Activated CD4-positive, alpha-beta T cell treated with anti-CD3 and anti-CD28 coated beads for 1 hour (primary cell): Measurements from ENCODE around the gene CDH13.

Experiments
- DNase-seq: peaks from one replicate; pipeline ENCODE4 v3.0.0-alpha.2; 2020

Gene CDH13

DNA sequence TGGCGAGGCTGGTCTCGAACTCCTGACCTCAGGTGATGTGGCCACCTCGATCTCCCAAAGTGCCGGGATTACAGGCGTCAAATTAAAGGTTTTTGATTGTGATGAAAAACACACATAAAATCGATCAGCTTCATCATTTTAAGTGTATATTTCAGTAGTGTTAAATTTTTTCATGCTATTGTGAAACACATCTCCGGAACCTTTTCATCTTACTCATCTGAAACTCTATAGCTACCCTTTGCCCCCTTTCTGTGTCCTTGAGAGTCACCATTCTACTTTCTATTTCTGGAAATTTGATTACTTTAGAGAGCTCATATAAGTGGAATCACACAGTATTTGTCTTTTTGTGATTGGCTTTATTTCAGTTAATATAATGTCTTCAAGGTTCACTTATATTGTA lies 702.7 kb downstream of the CDH13 start:
- DNase-seq = no peak

DNA sequence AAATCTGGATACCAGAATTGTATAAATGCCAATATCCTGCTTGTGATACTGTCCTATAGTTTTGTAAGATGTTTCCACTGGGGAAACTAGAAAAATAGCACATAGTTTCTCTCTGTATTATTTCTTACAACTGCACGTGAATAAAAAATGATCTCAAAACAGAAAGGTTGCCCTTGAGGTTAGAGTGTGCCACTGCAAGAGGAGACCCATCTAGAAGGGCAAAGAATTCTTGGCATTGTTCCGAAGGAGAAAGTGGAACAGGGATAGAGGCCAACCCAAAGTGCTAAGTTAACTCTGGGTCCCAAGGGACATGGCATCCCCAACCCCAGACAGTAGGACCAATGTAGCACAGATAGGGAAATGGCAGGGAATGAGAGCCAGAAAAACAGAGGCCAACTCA lies 703.5 kb downstream of the CDH13 start:
- DNase-seq = no peak

DNA sequence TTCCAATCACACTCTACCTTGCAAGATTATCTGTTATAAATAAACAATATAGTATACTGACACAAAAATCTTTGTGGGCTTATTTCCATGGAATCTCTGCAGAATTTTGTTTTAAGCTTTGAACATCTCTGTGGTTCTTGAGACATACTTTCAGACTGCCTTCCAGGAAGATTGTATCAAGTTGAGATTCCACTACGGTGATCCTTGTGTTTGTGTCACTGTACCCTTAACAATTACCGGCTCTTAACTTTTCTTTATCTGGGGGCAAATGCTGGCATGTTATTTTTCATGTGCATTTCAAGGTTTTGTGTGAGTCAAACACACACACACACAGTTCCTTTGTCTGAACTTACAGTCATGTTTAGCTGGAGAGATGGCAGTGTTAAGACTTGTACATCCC lies 708.3 kb downstream of the CDH13 start:
- DNase-seq = no peak

- no peak for DNase-seq
These were observed 709.8 kb downstream of the CDH13 start for GRCh38 chr16:83336603-83337002.

GRCh38 chr16:83338138-83338537 lies 711.4 kb downstream of the CDH13 start:
- no peak for DNase-seq

GRCh38 chr16:83338941-83339340 lies 712.2 kb downstream of the CDH13 start:
- no peak for DNase-seq

GRCh38 chr16:83343935-83344366 lies 717.2 kb downstream of the CDH13 start:
- DNase-seq = no peak

DNA sequence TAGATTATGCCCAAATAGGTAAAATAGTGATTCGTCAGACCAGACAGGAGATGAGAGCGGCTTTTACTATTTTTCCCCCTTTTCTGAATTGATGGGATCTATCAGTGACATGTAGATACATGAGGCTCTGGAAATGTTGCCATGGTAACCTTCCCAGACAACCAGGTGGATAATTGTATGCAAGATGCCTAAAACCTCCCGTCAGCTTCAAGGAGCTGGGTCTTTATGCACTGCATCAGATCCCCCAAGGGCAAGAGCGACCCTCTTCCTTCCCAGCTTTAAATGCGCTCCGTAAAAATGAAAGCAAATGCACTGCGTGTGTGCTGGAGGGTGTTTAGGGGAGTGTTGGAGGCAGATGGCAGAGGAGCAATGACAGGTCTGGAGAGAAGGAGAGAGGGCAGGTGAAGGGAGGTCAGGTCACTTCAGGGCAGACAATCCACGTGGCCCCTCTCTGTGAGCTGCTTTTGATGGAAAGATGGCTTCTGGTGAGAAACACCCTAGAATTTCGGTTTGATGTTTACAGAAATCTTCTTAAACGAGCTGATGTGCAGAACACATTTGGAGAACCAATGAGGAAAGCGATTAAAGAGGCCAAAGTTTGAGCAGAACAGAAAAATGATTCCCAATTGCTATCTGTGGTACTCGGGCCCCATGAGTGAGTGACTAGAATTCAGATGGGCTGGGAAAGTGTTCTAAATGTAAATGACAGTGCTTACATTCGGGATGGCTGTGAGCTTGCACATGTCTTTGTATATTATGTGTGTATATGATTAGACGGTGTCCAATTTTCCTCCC lies 719.3 kb downstream of the CDH13 start:
- no peak for DNase-seq

DNA sequence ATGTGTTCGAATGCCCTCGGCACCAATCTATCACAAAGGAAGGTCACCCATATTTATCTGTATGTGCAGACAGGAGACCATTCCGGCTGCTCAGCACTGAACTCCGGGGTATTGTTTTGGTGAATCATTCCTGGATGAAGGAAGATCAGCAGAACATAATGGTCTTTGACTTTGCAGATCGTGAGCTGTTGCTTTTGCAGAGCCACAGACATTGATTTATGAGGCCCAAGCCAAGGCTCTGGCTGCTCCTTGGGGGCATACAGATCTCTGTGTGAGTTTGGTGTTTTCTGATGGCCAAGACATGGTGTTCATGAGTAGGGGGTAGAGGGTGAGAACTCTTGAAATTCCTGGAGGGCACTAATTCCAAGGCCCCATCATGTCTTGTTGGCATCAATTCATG lies 722.2 kb downstream of the CDH13 start:
- no peak for DNase-seq

GRCh38 chr16:83350481-83350880 lies 723.7 kb downstream of the CDH13 start:
- DNase-seq = no peak

- no peak for DNase-seq
These were observed 725.1 kb downstream of the CDH13 start for GRCh38 chr16:83351846-83352245.

GRCh38 chr16:83353241-83353640 lies 726.5 kb downstream of the CDH13 start:
- no peak for DNase-seq

DNA sequence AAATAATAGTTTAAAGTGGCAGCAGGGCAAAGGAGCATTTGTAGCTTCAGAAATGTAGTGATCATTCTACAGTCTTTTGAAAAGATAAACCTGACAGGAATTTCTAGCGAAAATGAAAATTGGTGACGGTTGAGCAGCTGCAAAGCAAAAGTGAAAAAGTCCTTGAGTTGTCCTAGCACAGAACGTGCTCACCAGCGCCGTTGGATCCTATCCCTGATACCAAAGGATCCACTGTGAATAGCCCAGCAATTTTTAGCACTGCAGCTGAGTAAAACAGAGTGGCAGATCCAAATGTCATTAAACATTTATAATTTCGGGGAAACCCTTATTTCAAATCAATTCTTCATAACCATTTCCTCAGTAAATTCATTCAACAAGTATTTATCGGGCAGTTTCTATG lies 727.2 kb downstream of the CDH13 start:
- no peak for DNase-seq

DNA sequence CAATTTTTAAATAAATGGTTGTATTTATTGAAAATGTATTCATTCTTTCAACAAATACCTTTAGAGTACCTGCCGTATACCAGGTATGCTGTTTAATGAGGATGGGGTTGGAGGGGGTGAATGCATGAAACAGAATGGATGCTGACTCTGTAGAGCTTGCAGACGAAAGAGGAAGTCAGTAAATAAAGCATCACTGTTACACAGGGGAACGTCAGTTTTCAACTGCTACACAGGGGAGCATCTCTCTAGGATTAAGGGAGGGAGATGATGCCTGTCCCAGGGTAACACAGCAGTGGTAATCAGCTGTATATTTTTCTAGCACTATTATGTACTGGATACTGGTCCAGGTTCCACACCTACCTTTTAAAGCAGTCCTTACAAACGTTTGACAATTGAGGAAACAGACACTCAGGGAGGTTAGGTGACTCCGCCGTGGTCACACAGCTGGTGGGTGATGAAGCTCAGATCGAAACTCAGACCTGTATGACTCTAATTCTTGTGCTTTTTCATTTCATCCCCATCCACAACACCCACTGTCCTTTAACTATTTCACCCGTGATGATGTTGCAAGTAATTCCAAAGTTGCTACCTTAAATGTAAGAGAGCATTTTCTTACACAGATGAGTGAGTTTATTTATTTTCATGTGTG lies 728.9 kb downstream of the CDH13 start:
- no peak for DNase-seq

- no peak for DNase-seq
These were observed 729.5 kb downstream of the CDH13 start for GRCh38 chr16:83356266-83356665.

- no peak for DNase-seq
These were observed 730.2 kb downstream of the CDH13 start for GRCh38 chr16:83356986-83357385.

DNA sequence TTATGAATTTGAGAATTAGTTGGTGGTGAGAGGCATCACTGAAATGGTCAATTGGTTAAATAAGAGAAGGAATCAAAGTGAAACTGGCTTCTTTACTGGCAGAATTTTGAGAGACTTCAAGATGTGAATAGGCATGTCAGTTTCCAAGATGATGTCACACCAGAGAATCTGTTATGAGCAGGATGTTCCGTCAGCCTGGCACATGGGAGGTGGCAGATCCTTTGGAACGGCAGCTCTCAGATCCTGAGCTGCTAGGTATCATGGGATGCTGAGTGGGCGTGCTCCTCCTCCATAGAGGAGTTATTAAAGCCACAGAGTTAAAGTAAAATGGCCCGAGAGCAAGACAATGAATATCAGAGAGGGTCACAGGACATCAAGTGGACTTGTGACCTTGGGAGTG lies 736.8 kb downstream of the CDH13 start:
- DNase-seq = no peak

GRCh38 chr16:83365166-83365565 lies 738.4 kb downstream of the CDH13 start:
- DNase-seq = no peak

- no peak for DNase-seq
These were observed 739.5 kb downstream of the CDH13 start for GRCh38 chr16:83366228-83366627.

- DNase-seq = no peak
These were observed 748.2 kb downstream of the CDH13 start for GRCh38 chr16:83374979-83375378.

DNA sequence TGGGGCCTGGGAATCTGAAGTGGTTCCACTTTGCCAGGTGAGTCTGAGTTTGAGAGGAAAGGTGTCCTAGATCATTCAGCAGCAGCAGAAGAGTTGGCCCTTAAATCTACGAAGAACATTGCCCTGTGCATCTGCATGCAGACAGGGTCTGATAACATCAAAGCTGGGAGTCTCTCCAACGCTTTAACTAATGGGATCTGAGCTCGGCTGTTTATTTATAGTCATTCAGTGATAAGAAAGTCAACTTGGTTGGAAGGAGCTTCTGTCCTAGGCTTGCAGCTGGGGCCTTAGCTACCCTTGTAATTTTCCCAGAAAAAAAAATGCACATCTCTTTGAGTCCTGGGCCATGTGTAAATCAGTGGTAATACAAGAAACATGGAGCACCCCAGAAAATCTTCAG lies 763.0 kb downstream of the CDH13 start:
- no peak for DNase-seq

- no peak for DNase-seq
These were observed 764.0 kb downstream of the CDH13 start for GRCh38 chr16:83390759-83391158.

DNA sequence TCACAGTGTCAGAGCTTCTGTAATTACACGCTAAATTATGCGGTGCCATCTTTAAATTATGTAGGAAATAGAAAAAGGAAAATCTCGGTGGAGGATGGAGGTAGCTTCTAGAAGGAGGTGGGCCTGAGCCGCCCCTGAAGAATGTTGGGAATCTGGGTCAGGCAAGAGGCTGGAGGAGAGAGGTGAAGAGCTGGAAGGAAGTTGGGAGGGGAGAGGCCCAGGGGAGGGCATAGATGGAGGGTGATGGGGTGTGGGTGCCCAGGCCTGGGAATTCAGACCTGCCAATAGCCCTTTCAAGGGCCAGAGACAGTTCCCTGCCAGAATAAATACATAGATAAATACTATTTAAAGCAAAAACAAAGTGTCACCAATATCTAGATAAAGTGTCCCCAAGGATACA lies 766.0 kb downstream of the CDH13 start:
- no peak for DNase-seq

DNA sequence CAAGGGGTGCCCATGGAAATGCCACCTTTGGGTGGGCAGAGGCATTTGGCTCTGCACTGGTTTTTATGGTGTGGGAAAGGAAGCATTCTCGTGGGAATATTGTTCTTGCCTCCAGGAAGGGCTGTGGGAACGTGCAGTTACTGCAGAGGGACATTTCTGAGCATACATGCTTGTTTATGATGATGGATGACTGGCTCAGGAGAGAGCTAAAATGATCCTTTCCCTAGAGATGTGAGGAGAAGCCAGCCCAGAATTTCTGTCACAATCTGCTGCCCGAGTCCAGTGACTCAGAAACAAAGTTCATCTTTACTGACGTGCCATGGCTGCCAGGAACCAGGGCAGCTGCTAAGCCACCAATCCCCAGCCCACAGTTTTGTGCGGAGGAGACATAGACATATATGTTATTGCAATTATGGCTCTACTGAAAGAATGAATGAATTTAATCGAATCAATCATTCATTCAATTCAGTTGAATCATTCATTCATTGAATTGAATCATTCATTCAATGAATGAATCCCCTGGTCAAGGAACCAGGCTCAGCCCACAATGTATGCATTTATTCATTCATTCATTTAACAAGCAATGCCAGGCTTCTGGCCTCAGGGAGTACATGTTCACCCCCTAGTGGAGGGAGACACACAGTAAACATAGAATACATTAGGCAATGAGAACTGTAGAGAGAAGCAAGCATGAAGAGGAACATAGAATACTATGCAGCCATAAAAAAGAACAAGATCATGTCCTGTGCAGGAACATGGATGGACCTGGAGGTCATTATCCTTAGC lies 766.6 kb downstream of the CDH13 start:
- DNase-seq = no peak
